DOHH2 (cell line): ENCODE results near the gene CDCP1.

Source experiments
- CTCF ChIP-seq: fragments of 200-600 bp; sonication (generic); IDR thresholded peaks from one replicate; pipeline ENCODE4 v1.5.1; 2014; ENCODE audit warnings: antibody characterized with exemption, mild to moderate bottlenecking, low read depth, low read length; ENCODE audit not compliant: poor library complexity, severe bottlenecking
- EZH2phosphoT487 ChIP-seq: fragments of 200-600 bp; sonication (generic); IDR thresholded peaks from 2 replicates; pipeline ENCODE4 v1.6.1; 2017; ENCODE audit warnings: borderline replicate concordance, mild to moderate bottlenecking, antibody characterized with exemption, low read length, moderate library complexity, mixed read lengths

GRCh38 chr3:45034612-45035252 lies 111.4 kb downstream of the CDCP1 start:
- no peak for TF ChIP-seq CTCF
- TF ChIP-seq EZH2phosphoT487: no peak
